GM10248 (cell line): ENCODE measurements around the gene DENND2D.

Experiments
- CTCF ChIA-PET: fragments of 300-600 bp; sonication (Branson Sonifier 250); formaldehyde crosslinking; extraction: SDS; loops from one replicate; lab custom pipeline; 2021; ENCODE audit warnings: antibody characterized with exemption; lab: Yijun Ruan, JAX
- POLR2A ChIA-PET: fragments of 350-650 bp; sonication (Branson Sonifier 250); formaldehyde crosslinking; extraction: SDS; loops from one replicate; lab custom pipeline; 2020; ENCODE audit warnings: antibody characterized with exemption; lab: Yijun Ruan, JAX
- DNase-seq: peaks from one replicate; pipeline ENCODE4 v3.0.0; 2012; ENCODE audit errors: extremely low spot score
- CTCF ChIP-seq: IDR thresholded peaks from 2 replicates; pipeline ENCODE4 v1.5.1; 2012; ENCODE audit warnings: mild to moderate bottlenecking, low read depth; ENCODE audit errors: extremely low read depth, missing control alignments, control extremely low read depth

DENND2D gene

GRCh38 chr1:111174070-111174469, 26.4 kb downstream of the DENND2D start:
- ChIA-PET POLR2A (no interaction called here), CTCF (interaction anchor here (0.9 kb wide), 1 partner anchor 10 kb away, joined by 4 read pairs; no protein-coding TSS in a partner anchor)
- TF ChIP-seq CTCF, result no peak
- no peak for DNase-seq

- no peak for DNase-seq
- TF ChIP-seq CTCF, result no peak
- ChIA-PET POLR2A (interaction anchor here (0.8 kb wide), 1 partner anchor 44 kb away, joined by 5 read pairs; no protein-coding TSS in a partner anchor), CTCF (interaction anchor here (1.2 to 1.4 kb wide), 3 partner anchors 14 to 35 kb away, joined by 3 read pairs; no protein-coding TSS in a partner anchor)
Measured at GRCh38 chr1:111172463-111172862, 28.0 kb downstream of the DENND2D start.

- ChIA-PET POLR2A (no interaction called here), CTCF (interaction anchor here (1.5 to 1.8 kb wide), 2 partner anchors 14 to 22 kb away, joined by 5 to 6 read pairs; no protein-coding TSS in a partner anchor)
- TF ChIP-seq CTCF, result no peak
- no peak for DNase-seq
Measured at GRCh38 chr1:111164151-111164550, 36.3 kb downstream of the DENND2D start.

GRCh38 chr1:111163363-111163762, 37.1 kb downstream of the DENND2D start:
- ChIA-PET POLR2A (no interaction called here), CTCF (interaction anchor here (1.8 kb wide), 1 partner anchor 21 kb away, joined by 5 read pairs; no protein-coding TSS in a partner anchor)
- DNase-seq, result no peak
- no peak for TF ChIP-seq CTCF

- no peak for TF ChIP-seq CTCF
- DNase-seq, result no peak
- POLR2A ChIA-PET, result no interaction called here
- CTCF ChIA-PET, result interaction anchor here (1.1 kb wide), 1 partner anchor 12 kb away, joined by 4 read pairs; no protein-coding TSS in a partner anchor
Measured at GRCh38 chr1:111162488-111162880, 38.0 kb downstream of the DENND2D start.

GRCh38 chr1:111161843-111162487, 38.5 kb downstream of the DENND2D start:
- DNase-seq, result no peak
- ChIA-PET CTCF (interaction anchor here (1.1 to 1.6 kb wide), 3 partner anchors 9 to 36 kb away, joined by 3 to 4 read pairs (median 4); no protein-coding TSS in a partner anchor), POLR2A (no interaction called here)
- TF ChIP-seq CTCF, result no peak
